SK-N-MC (cell line): Measurements from ENCODE around the gene RGS13.

ENCODE experiments used
- DNase-seq: peaks from one replicate; pipeline ENCODE4 v3.0.0-alpha.2; 2011; ENCODE audit warnings: low read depth, low spot score
- H3K27ac ChIP-seq: fragments of 200-600 bp; sonication (generic); 2 replicates; pipeline ENCODE4 v1.5.1; 2016; ENCODE audit warnings: mixed run types
- H3K36me3 ChIP-seq: fragments of 200-600 bp; sonication (generic); 2 replicates; pipeline ENCODE4 v1.6.1; 2017; ENCODE audit warnings: antibody characterized with exemption, low read length, mixed read lengths; ENCODE audit not compliant: insufficient read depth
- H3K4me3 ChIP-seq: fragments of 200-600 bp; sonication (generic); 2 replicates; pipeline ENCODE4 v1.5.1; 2016
- H3K9ac ChIP-seq: fragments of 200-600 bp; sonication (generic); 2 replicates; pipeline ENCODE4 v1.8.0; 2017; ENCODE audit warnings: mixed run types, mixed read lengths; ENCODE audit not compliant: insufficient read length
- H3K9me3 ChIP-seq: fragments of 200-600 bp; sonication (generic); 2 replicates; pipeline ENCODE4 v1.6.1; 2017; ENCODE audit warnings: low read depth, mild to moderate bottlenecking, antibody characterized with exemption, low read length, moderate library complexity, mixed read lengths
- EZH2 ChIP-seq: fragments of 200-600 bp; sonication (generic); IDR thresholded peaks from one replicate; pipeline ENCODE4 v1.6.1; 2017; ENCODE audit warnings: antibody characterized with exemption
- FOXP2 ChIP-seq: optimal IDR thresholded peaks from 2 replicates; pipeline ENCODE3; 2011; ENCODE audit warnings: mild to moderate bottlenecking, moderate library complexity; ENCODE audit not compliant: insufficient read depth; ENCODE audit errors: extremely low read length, control extremely low read depth
- POLR2AphosphoS5 ChIP-seq: IDR thresholded peaks from 2 replicates; pipeline ENCODE4 v1.6.1; 2012; ENCODE audit warnings: mild to moderate bottlenecking, low read depth, low read length, borderline replicate concordance

Gene RGS13

DNA sequence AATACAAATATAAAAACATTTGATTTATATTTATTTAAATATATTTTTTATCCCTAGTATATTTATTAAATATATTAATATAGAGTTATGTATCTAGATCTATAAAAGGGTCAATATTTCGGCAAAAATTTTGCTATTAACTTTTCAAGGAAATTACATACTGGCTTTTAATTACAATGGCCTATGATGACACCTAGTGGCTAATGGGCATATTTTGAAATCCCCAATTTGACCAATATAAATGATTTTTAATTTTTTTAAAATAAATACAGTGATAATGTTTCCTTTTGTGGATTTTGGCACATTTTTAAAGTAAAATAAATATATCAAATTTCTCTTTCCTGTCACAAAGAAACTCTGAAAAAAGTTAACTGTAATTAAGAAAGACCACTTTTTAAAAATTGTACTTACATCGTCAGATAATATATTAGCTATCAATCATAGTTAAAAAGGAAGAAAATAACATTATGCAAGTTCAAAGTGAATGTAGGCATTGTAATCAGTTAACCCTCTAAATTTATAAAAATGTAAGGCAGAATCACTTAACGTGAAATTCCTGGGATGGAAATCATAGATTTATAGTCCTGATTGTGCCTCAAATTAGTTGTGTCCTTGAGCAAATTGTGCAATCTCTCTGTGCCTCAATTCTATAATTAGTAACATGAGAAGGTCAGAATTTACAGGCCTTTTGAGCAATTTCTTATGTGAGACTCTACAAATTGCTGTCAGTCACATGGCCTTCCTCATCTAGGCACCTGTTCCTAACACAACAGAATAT is 25.6 kb upstream of the RGS13 start:
- DNase-seq: peak; percentile 28
- Histone ChIP-seq H3K27ac (no peak overlapping the region), H3K9me3 (no peaks in the 10 kb centered on the region), H3K36me3 (no peaks in the 10 kb centered on the region), H3K9ac (no peak overlapping the region), H3K4me3 (no peak overlapping the region)
- TF ChIP-seq POLR2AphosphoS5: no peak
- TF ChIP-seq FOXP2: no peak
- TF ChIP-seq EZH2: no peak

- TF ChIP-seq POLR2AphosphoS5 (no peak), EZH2 (no peak), FOXP2 (no peak)
- no peak for DNase-seq
- Histone ChIP-seq H3K36me3 (no peaks in the 10 kb centered on the region), H3K9ac (no peak overlapping the region), H3K27ac (no peak overlapping the region), H3K9me3 (no peaks in the 10 kb centered on the region), H3K4me3 (no peak overlapping the region)
These were observed 20.9 kb upstream of the RGS13 start for GRCh38 chr1:192615055-192615454.

- no peaks in the 10 kb centered on the region for H3K9me3 ChIP-seq
- no peak overlapping the region for H3K27ac ChIP-seq
- no peak overlapping the region for H3K9ac ChIP-seq
- TF ChIP-seq FOXP2: no peak
- TF ChIP-seq POLR2AphosphoS5: peak; percentile 77; the same call in 1 of the 2 replicates
- H3K4me3 ChIP-seq: no peak overlapping the region
- peak; percentile 79 for DNase-seq
- H3K36me3 ChIP-seq: no peaks in the 10 kb centered on the region
These were observed 15.8 kb upstream of the RGS13 start for GRCh38 chr1:192620071-192620635.

DNA sequence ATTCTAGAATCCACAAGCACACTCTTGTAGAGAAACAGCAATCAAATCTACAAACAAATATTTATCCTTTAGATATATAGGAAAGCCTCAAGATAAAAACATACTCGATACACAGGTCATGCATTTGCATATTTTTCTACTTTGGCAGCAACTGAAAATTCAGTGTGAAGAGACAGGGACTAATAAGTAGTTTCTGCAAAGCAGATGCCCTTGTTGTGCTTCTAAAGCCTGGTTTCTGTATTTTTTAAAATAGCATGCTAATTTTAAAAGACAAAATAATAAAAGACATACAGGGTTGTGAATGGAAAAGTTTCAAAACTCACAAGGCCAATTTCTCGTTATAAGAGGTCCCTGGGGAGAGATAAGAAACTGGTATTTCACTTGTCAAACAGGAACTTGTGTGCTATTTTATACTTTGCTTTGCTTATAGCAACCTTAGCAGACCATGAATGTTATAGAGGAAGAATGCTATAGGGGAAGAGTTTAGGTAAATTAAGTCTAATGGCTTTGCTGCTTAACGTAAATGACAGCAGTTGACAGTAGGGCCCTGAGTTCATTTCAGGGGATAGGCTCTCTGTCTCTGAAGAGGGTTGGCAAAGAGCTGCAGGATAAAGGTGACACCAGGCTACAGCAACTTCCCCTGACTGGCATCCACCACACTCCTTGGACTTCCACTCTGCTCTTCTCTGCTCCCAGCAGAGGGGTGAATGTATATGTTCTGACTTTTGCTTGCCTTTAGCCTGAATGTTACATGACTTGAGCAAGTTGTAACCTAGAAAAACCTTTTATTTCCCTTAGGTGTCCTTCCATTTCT is 9.4 kb upstream of the RGS13 start:
- Histone ChIP-seq H3K9me3 (no peaks in the 10 kb centered on the region), H3K9ac (no peak overlapping the region), H3K36me3 (no peaks in the 10 kb centered on the region), H3K4me3 (no peak overlapping the region; the same call in 1 of the 2 replicates), H3K27ac (no peak overlapping the region)
- no peak for TF ChIP-seq POLR2AphosphoS5
- TF ChIP-seq EZH2: no peak
- TF ChIP-seq FOXP2: no peak
- DNase-seq: peak; percentile 45

- no peaks in the 10 kb centered on the region for H3K9me3 ChIP-seq
- no peak for TF ChIP-seq FOXP2
- no peak overlapping the region for H3K27ac ChIP-seq
- no peak overlapping the region for H3K9ac ChIP-seq
- no peak for DNase-seq
- no peak overlapping the region for H3K4me3 ChIP-seq
- no peaks in the 10 kb centered on the region for H3K36me3 ChIP-seq
These were observed 8.0 kb upstream of the RGS13 start for GRCh38 chr1:192627901-192628300.

- Histone ChIP-seq H3K9me3 (no peaks in the 10 kb centered on the region), H3K27ac (no peak overlapping the region), H3K9ac (no peak overlapping the region), H3K36me3 (no peaks in the 10 kb centered on the region), H3K4me3 (no peak overlapping the region)
- DNase-seq: no peak
- no peak for TF ChIP-seq FOXP2
- no peak for TF ChIP-seq EZH2
- TF ChIP-seq POLR2AphosphoS5: no peak
These were observed 7.4 kb upstream of the RGS13 start for GRCh38 chr1:192628396-192629057.

GRCh38 chr1:192629612-192630011 is 6.3 kb upstream of the RGS13 start:
- no peak overlapping the region for H3K9ac ChIP-seq
- TF ChIP-seq EZH2 (no peak), FOXP2 (no peak), POLR2AphosphoS5 (no peak)
- H3K4me3 ChIP-seq: no peak overlapping the region
- no peaks in the 10 kb centered on the region for H3K36me3 ChIP-seq
- DNase-seq: no peak
- no peaks in the 10 kb centered on the region for H3K9me3 ChIP-seq
- no peak overlapping the region for H3K27ac ChIP-seq
